Stimulated activated CD8-positive, alpha-beta memory T cell treated with anti-CD3 and anti-CD28 coated beads, Interleukin-2, amount 100 ng/mL, for 1 hour (primary cell): ENCODE data around the gene KCNJ14.
"Not testable (repeated sequence)": the region's sequence is repeated elsewhere in the genome, so short reads cannot be mapped to it uniquely, and the experiment has no call there.

Experiments used
- DNase-seq, 2 donors: peaks; one replicate each; pipeline ENCODE4 v3.0.0-alpha.2; 2020; ENCODE audit warnings: low read depth in 2 of 2

KCNJ14 gene

GRCh38 chr19:48487948-48488347 is 32.6 kb downstream of the KCNJ14 start:
- no peak for DNase-seq

GRCh38 chr19:48488478-48488877 is 33.1 kb downstream of the KCNJ14 start:
- DNase-seq: not testable (repeated sequence)

- DNase-seq: peak; percentile 56 to 59
Measured at GRCh38 chr19:48489608-48490216, 34.3 kb downstream of the KCNJ14 start.

GRCh38 chr19:48490981-48491792 is 35.8 kb downstream of the KCNJ14 start:
- peak in 1 of 2 donors; percentile 43 for DNase-seq

- no peak for DNase-seq
Measured at GRCh38 chr19:48491793-48492123, 36.4 kb downstream of the KCNJ14 start.

GRCh38 chr19:48492925-48493717 is 37.7 kb downstream of the KCNJ14 start:
- peak; percentile 52 to 67 for DNase-seq

- DNase-seq: no peak
Measured at GRCh38 chr19:48493718-48494401, 38.5 kb downstream of the KCNJ14 start.

- no peak for DNase-seq
Measured at GRCh38 chr19:48495396-48495795, 40.0 kb downstream of the KCNJ14 start.

- no peak for DNase-seq
Measured at GRCh38 chr19:48496959-48497727, 41.8 kb downstream of the KCNJ14 start.

GRCh38 chr19:48497728-48498594 is 42.6 kb downstream of the KCNJ14 start:
- no peak for DNase-seq

- DNase-seq: no peak
Measured at GRCh38 chr19:48498595-48499311, 43.4 kb downstream of the KCNJ14 start.

- no peak for DNase-seq
Measured at GRCh38 chr19:48499316-48500090, 44.1 kb downstream of the KCNJ14 start.

GRCh38 chr19:48500830-48501493 is 45.6 kb downstream of the KCNJ14 start:
- no peak for DNase-seq

GRCh38 chr19:48501494-48502349 is 46.3 kb downstream of the KCNJ14 start:
- no peak for DNase-seq

- DNase-seq: peak in 1 of 2 donors; percentile 49
Measured at GRCh38 chr19:48502350-48503018, 47.1 kb downstream of the KCNJ14 start.

GRCh38 chr19:48506138-48506733 is 50.9 kb downstream of the KCNJ14 start:
- DNase-seq: no peak
